OCI-LY3 (cell line): ENCODE results near the gene ATG2A.

ENCODE experiments used
- CTCF ChIP-seq: fragments of 200-600, 300-600 bp; sonication (generic); IDR thresholded peaks from 2 replicates; pipeline ENCODE4 v1.5.1; 2014; ENCODE audit warnings: antibody characterized with exemption, low read length, low read depth
- EZH2phosphoT487 ChIP-seq: fragments of 200-600 bp; shearing (Covaris generic); IDR thresholded peaks from 2 replicates; pipeline ENCODE4 v1.6.1; 2018; ENCODE audit warnings: antibody characterized with exemption, mixed run types, low read depth

- TF ChIP-seq CTCF (no peak), EZH2phosphoT487 (no peak)
Measured at GRCh38 chr11:64852804-64853509, 64.1 kb downstream of the ATG2A start.
